Measurements from ENCODE around the gene NARF.
A peak's percentile ranks its signal among the peaks of the same experiment; 100 is the strongest.
"Not testable (repeated sequence)": the region's sequence is repeated elsewhere in the genome, so short reads cannot be mapped to it uniquely, and the experiment has no call there.

The NARF gene

DNA sequence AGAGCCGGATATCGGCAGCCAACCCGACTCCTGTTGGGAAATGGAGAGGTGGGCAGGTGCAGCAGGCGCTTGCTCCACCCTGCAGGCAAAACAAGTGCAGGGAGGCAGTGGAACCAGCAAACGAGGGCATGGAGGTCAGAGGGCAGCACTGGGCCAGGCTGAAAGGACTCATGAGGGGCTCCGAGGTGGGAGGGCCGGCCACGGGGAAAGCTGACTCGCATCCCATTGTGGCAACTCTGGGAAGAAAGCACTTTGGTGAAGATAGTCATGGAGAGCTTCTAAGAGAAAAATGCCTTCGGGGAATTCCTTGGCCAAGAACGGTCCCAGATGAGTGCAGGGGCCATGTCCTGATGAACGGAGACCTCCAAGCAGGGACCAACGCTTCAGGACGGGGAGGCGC lies 12.4 kb upstream of the NARF start:
- no peak for DNase-seq (ENCODE audit: low spot score)

DNA sequence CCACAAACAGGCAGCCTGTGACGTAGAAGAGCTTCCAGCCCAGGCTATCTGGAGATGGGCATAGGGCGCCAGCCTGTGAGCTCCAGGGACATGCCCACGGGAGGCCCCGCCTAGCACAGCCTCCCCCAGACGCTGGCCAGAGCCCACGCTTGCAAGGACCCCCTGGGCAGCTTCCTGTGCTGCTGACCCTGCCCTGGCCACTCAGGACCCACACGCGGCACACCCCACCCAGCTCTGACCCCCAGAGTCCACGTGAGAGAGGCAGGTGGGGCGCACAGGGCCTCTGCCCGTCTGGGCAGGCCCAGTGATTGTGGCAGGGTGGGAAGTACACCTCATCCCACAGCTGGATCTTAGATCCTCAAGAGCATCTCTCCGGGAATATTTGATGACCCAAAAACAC lies 11.9 kb upstream of the NARF start:
- DNase-seq (ENCODE audit: low spot score) = no peak

DNA sequence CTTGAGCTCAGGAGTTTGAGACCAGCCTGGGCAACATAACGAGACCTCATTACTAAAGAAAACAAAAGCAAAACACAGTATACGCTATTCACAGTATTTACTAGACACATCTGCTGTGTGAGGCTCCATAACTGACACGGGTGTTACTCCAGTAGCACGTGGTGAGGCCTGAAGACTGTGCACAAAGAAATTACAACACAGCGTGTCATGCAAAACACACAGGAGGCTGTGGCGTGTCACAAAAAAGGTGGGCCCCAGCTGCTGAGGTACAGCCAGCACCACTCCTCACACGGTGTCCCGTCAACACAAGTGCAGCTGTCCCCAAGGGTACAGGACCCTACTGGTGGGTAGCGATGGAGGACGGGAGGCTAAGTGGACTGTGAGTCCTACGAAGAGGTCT lies 10.7 kb upstream of the NARF start:
- no peak for DNase-seq (ENCODE audit: low spot score)

DNA sequence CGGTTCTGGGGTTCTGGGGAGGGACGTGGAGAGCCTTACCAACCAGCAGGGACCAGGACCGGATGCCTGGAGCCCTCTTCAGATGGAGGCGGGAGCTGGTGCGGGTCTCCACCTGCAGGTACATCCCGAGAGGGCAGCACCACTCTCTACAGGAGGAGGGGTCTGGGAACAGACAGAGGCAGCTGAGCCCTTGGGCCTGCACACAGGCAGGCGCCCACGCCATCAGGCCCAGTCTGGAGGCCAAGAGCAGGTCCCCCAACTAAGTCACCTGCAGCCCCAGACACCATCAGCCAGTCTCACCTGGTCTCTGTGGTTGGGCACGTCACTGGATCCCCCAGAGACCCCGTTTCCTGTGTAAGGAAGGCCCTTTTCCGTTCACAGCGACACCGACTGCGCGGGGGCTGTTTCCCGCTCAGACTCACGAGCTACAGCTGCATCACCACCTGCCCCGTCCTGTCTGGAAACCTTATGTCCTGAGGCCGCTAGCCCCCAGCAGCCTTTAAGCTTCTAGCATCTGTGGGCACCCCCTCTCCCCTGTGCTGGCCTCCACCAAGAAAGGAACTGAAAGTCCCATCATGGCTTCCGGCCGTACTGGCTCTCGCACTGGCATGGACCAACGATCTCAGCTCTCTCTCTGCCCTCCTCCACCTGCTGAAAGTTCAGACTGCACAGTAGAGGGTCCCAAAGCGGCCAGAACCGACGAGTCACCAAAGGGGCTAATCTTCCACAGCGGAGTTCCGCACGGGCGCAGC lies 9.2 kb upstream of the NARF start:
- peak; percentile 60 for DNase-seq (ENCODE audit: low spot score)

DNA sequence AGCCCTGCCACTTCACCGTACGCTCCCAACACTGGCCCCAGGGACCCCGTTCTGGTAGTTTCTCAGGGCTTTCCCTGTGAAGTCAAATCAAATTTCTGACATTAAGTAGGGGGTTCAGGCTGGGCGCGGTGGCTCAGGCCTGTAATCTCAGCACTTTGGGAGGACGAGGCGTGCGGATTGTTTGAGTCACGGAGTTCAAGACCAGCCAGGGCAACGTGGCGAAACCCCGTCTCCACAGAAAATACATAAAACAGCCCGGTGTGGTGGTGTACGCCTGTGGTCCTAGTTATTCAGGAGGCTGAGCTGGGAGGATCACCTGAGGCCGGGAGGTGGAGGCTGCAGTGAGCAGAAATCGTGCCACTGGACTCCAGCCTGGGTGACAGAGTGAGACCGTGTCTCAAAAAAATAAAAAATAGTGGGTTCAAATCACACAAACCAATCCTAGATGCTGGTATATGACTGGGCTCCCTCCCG lies 8.6 kb upstream of the NARF start:
- DNase-seq (ENCODE audit: low spot score) = peak; percentile 25

DNA sequence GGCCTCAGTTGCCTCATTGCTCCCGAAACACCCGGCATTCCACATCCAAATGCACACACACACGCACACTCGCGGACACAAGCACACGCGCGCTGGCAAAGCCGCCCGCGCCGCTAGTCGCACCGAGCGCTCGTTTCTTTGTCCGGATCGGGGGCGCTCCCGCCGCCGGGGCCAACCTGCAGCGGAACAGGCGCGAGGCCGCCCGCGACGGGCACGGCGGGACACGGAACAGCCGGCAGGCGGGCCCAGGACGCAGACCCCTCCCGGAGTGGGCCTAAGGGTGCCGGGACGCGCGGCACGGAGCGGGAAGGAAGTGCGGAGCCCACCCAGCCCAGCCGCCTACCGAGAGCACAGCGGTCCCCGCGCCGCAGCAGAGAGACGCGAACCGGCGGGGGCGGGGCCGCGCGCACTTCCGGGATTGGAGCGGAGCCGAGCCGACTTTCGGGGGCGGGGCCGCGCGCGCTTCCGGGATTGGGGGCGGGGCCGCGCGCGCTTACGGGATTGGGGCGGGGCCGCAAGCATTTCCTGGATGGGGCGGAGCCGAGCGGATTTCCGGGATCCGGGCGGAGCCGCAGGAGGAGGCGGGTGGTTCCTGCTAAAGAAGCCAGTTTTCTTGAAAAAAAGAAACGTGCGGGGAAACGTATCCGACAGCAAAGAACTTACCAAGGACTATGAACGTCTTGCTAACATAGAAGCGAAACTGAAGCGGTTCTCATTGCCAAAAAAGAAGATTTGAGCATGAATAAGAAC lies 8.0 kb upstream of the NARF start, which contains the start of gene CYBC1:
TSS of gene CYBC1 (minus strand) at position 396 of the 750 bp plus-strand sequence. CDS start 1,498 bp downstream, outside the sequence.
- DNase-seq (ENCODE audit: low spot score) = peak; percentile 94

DNA sequence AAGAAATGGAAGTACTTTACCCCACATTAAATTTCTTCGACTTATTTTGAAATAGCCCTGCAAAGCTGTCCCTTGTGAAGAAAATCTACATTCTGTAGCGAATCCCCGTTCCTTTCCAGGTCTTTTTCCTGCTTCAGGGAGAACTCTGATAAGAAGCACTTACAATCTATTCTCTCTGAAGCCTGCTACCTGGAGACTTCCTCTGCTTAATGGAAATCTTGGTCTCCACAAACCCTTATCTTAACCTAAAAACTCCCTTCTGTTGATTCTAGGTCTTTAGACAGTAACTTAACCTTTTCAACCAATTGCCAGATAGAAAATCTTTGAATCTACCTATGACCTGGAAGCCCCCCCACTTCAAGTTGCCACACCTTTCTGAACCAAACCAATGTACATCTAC lies 6.4 kb upstream of the NARF start:
- DNase-seq (ENCODE audit: low spot score) = no peak

DNA sequence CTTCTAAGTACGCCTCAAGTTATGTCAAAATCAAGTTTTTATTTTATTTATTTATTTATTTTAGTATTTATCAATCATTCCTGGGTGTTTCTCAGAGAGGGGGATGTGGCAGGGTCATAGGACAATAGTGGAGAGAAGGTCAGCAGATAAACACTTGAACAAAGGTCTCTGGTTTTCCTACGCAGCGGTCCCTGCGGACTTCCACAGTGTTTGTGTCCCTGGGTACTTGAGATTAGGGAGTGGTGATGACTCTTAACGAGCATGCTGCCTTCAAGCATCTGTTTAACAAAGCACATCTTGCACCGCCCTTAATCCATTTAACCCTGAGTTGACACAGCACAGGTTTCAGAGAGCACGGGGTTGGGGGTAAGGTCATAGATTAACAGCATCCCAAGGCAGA lies 5.4 kb upstream of the NARF start:
- DNase-seq (ENCODE audit: low spot score) = not testable (repeated sequence)

DNA sequence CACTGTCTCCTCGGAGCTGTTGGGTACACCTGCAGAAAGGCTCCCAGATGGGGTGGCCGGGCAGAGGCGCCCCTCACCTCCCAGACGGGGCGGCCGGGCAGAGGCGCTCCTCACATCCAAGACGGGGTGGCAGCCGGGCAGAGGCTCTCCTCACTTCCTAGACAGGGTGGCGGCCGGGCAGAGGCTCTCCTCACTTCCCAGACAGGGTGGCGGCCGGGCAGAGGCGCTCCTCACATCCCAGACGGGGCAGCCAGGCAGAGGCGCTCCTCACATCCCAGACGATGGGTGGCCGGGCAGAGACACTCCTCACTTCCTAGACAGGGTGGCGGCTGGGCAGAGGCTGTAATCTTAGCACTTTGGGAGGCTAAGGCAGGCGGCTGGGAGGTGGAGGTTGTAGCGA lies 4.8 kb upstream of the NARF start:
- DNase-seq (ENCODE audit: low spot score) = not testable (repeated sequence)

DNA sequence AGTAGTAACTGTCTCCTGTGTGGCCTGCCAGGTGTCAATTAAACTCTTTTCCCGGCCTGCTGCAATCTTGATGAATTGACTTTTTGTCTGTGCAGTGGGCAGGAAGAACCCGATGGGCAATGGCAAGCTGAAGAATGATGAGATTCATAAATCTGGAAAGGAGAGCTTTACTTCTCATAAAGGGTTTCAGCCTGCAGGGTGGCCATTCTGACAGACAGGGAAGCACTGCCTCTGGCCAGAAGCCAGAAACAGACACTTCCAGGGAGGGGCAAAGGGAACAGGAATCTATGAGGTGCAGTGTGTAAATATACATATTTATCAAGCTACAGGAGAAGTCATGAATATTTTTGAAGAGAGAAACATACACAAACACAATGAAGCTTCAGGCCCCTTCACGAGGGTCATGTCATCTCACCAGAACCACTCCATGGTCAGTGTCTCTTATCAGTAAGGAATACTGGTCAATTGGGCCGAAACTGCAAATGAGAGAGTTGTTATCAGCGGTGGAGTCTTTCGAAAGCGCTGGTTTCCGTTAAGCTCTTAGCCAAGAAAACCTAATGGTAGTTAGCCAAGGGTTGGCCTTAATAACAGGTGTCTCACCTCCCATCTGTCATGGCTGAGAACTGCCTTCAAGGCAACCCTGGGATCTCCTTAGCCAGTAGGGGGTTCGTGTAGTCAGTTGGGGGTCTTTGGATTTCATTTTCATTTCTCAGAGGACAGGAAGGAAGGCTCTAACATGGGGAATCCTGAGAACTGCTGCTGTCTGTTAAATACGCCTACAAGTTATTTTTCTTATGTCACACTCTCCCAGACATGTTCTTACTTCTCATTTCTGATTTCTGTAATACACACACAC lies 1.2 kb upstream of the NARF start:
- DNase-seq (ENCODE audit: low spot score) = no peak

DNA sequence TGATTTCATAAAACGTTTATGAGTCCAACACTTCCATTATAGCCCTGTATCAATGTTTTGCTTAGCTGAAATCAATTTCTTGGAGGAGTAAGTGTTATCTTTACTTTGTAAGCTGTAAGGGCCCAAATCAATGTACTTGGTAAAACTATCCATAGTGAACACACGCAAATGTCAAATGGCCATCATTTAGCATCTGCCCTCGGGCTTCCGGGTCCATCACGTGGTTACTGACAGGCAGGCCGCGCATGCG lies 687 bp upstream of the NARF start:
- peak; percentile 94 for DNase-seq (ENCODE audit: low spot score)

DNA sequence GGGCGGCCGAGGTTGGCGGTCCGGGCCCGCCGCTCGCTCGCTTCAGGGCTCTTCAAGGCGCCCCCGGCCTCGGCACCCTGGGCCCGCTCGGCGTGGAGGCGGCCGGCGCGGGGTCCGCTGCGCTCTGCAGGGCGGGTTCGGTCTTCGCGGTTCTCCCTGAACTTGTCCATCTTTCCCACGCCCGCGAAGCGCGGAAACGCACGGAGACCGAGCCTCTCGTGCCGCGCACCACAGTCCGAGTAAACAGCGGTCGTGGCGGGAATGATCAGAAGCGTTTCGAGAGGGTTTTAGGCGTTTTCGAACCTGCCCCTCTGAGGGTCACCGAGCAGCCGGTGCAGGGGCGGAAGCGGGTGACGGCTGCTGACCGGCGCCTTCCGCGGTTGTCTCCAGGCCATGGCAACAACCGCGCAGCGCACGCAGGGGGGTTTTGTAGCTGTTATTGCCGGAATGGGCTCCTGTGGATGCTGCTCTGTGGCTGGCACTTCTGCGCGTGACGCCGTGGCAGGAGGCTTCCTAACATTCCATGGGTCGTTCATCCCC lies 414 bp downstream of the NARF start:
- DNase-seq (ENCODE audit: low spot score) = no peak

DNA sequence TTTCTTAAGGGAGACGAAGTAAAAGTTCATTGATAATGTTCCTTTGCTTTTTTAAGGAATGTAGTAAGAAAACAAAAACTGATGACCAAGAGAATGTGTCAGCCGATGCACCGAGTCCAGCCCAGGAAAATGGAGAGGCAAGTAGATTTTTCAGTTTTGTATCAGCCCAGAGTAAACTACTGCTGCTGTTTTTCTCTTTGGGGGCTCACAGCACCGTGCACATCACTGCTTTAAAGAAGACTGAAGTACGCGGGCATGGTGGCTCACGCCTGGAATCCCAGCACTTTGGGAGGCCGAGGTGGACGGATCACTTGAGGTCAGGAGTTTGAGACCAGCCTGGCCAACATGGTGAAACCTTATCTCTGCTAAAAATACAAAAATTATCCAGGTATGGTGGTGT lies 1.4 kb downstream of the NARF start:
- DNase-seq (ENCODE audit: low spot score) = not testable (repeated sequence)

DNA sequence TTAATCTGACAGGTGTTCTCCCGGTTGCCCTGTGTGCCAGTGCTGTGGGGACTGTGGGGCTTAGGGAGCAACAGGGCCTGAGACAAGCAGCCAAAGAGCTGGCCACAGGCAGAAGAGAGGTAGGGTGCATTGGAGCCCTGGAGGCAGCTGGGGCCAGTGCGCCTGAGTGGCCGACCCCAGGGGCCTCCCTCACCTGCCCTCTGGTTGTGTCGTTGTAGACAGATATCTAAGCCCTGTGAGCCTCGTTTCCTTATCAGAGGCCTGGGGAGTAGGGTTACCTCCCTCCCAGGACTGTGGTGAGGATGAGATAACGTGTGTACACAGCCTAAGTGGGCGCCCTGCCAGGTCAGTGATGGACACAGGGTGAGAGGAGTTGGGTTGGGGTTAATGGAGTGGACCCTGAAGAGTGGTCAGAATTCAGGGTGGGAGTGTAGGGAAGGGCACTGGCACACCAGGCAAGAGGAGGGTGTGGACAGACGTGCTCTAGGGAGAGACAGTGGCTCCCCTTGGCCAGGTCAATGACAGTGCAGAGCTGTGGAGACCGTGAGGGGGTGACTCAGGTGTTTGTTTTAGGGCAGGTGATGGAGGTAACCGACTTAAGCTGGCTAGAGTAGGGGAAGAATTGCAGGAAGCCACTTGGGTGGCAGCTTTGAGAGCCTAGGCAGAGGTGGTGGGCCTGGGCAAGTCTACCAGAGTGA lies 3.4 kb downstream of the NARF start:
- DNase-seq (ENCODE audit: low spot score) = no peak

DNA sequence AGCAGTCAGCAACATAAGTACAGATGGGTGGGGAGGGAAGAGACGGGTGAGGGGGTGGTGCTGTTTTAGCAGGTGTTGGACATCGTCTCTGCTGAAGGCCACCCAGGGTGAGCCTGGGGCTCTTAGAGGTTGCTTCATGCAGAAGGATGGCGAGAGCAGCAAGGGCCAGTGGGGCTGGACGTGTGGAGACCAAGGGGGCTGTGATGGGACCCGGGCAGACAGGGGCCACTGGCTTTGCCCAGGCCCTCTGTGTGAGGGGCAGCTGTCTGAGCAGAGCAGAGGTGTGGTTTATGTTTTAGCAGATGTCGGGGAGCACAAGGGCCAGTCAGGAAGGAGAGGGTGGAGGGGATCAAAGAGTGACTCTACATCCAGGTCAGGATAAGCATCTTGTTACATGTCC lies 4.8 kb downstream of the NARF start:
- DNase-seq (ENCODE audit: low spot score) = no peak

DNA sequence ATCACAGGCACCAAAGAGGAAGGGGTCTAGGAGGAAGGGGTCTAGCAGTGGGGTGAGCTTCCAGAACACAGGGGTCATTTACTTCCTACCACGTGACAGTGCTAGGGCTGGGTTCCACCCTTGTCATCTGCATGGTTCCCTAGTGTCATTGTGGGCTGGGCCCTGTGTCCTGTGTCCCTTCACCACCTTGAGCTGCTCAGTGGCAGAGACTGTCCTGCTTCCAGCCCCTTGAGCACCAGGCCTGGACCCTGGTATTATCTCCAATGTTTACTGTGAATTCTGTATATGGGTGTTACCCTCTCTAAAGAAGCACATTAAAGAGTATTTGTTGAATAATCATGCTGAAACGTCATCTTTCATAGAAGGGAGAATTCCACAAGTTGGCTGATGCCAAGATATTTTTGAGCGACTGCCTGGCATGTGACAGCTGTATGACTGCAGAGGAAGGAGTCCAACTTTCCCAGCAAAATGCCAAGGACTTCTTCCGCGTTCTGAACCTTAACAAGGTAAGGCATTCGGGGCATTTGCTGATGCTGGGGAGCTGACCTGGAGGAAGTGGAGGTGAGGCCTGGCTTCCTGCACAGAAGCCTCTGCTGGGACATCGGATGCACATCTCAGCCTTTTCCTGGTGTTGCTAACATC lies 5.5 kb downstream of the NARF start:
- no peak for DNase-seq (ENCODE audit: low spot score)

DNA sequence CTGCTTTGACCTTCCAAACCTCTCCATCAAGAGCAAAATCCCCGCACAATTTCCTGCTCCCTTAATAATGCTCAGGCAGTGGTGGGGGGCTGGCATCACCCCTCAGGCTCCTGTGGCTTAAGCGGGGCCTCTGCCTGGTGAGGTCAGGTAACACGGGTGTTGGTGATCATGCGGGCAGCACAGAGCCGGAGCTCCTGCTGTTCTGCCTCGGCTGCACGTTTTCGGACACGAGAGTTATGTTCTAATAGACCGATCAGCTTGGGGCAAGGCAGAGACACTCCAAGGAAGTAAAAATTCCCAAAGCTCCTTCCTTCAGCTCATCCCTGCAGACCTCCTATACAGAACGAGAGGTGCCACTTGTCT lies 6.0 kb downstream of the NARF start:
- no peak for DNase-seq (ENCODE audit: low spot score)

DNA sequence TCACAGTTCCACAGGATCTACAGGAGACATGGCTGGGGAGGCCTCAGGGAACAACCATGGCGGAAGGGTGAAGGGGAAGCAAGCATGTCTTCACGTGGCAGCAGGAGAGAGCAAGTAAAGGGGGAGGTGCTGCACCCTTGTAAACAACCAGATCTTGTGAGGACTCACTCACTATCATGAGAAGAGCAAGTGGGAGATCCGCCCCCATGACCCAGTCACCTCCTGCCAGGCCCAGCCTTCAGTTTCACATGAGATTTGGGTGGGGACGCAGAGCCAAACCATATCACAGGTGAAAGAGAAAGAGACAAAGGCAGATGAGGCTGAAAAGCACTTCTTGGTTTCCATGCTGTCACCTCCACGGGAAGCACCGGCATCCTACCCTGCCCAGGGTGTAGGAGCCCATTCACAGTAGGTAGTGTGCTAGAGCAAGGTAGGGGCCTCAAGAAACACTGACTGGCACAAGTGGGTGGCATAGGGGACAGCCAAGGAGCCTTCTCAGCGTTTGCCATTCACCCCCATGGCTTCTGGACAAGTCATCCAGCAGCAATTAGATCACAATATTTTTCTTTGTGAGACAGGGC lies 6.6 kb downstream of the NARF start:
- no peak for DNase-seq (ENCODE audit: low spot score)

DNA sequence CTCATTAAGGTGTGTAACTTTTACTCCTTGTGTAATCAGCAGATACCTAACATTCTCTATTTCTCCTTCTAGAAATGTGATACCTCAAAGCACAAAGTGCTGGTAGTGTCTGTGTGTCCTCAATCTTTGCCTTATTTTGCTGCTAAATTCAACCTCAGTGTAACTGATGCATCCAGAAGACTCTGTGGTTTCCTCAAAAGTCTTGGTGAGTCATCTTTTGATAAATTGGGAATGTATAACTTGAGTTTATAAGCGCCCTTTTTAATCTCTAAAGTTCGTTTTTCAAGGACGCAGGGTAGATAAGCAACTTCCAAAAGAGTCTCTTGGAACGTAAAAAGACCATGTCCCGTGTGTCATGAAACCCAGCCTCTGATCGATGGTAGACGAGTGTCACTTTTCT lies 10.2 kb downstream of the NARF start:
- no peak for DNase-seq (ENCODE audit: low spot score)

DNA sequence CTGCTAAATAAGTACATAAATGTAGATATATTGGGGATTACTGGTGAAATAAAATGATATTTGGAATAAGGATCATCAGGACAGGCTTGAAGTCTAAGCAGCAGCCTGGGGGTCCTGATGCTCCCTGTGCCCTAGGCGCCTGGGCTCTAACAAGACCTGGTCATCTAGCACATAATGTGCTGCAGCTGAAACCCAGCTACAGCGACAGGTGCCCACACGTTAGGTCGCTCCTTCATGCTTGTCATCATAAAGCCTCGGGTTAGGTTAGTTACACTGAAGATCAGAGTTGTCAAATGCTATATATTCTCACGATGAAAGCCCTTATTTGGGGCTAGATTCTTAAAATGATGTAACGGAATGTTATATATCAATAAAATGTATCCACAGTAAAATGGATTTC lies 11.5 kb downstream of the NARF start:
- DNase-seq (ENCODE audit: low spot score) = no peak
